Measurements from ENCODE around the gene AP4M1. TPM values are rescaled to one million over a fixed set of nuclear protein-coding genes. Genes with fewer than 3 reads are reported as not detected.

Gene AP4M1
- total and polyA plus RNA-seq, 2 experiments from 2014 or later: 17.4 to 22.8 TPM

DNA sequence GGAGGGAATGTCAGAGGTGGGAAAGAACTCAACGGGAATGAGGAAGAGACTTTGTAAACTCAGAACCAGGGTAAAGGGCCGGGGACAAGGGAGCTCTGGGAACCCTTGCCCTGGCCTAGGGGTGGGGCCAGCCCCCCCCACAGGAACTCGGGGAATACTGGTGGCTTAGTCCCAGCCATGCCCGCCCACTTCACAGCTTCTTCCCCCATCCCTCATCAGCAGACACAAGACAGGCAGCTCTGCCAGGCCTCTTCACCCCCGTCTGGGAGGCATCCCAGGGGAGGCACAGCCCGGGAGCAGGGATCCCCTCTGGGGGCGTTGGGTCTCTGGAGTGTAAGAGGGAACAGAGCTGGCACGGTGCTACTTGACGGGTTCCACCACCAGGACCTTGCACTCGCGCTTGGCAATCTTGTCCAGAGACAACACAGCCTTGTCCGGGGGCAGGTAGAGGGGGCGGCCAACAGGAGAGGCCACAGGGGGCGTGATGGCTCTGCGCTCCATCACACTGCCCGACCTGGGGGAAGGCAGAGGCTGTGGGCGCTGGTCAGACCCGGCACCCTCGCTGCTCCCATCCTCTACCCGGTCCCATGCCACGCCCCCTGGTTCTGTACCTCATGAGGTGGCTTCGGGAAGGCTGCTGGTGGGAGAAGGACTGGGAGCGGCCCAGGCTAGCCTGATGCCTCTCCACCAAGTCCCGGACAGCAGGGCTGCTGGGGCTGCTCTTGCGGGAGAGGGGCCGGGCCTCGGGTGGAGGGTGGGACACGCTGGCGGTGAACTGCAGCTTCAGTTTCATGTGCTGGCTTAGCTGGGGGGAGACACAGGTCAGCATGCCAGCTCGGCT, 53.4 kb downstream of the AP4M1 start:
- DNase-seq (ENCODE audit: low spot score): peak; percentile 48
- 90% methylated on average over 24 of the region's 30 CpGs for WGBS (ENCODE audit: low lambda C conversion rate, missing lambda C conversion rate)
- peaks cover 15% of the 10 kb centered on the region for H3K4me1 ChIP-seq (ENCODE audit: insufficient read depth)

DNA sequence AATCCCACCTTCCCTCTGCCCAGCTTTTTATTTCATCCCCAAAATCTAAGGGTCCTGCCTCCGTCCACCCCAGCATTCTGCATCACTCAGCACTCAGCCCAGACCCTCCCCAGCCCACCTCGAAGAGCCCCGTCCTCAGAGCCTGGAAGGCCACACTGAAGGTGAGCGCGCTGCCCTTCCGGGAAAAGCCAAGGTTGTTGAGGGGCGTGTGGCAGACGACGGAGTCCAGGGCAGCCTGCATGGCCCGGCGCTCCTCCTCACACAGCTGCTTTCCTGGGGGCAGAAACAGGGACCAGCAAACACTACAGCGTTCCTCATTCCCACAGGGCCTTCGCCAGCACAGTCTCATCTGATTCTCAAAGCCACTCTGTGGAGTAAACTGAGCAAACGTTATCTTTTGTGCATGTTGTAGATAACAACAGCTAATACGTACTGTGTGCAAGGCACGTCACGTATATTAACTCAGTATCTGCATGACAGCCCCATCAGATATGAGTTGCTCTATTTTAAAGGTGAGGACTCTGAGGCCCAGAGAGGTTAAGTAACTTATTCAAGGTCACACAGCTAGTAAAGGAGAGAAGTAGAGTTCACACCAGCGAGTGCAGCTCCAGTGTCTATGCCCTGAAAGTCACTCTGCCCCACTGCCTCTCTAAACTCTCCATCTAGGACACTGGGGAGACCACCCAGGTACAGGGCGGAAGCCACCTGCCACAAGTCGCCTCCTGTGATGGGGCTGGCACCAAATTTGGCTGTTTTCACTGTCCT, 54.3 kb downstream of the AP4M1 start:
- Histone ChIP-seq H2AFZ (no peak overlapping the region), H3K27ac (peak overlapping the region; percentile 73)

More for the DNA sequence above, 53.4 kb downstream of the AP4M1 start:
- no peaks in the 10 kb centered on the region for H3K9me2 ChIP-seq (replicated peaks; ENCODE audit: insufficient read depth)
- H3K27me3 ChIP-seq: no peaks in the 10 kb centered on the region
- no peak overlapping the region for H3K4me2 ChIP-seq
- no peaks in the 10 kb centered on the region for H3K9me3 ChIP-seq (ENCODE audit: low read depth)
- H4K20me1 ChIP-seq (ENCODE audit: insufficient read depth, poor library complexity, severe bottlenecking): no peaks in the 10 kb centered on the region
- no peak for TF ChIP-seq EZH2 (IDR thresholded peaks at IDR 0.05; ENCODE audit: borderline replicate concordance)
- TF ChIP-seq, protein P1, sequence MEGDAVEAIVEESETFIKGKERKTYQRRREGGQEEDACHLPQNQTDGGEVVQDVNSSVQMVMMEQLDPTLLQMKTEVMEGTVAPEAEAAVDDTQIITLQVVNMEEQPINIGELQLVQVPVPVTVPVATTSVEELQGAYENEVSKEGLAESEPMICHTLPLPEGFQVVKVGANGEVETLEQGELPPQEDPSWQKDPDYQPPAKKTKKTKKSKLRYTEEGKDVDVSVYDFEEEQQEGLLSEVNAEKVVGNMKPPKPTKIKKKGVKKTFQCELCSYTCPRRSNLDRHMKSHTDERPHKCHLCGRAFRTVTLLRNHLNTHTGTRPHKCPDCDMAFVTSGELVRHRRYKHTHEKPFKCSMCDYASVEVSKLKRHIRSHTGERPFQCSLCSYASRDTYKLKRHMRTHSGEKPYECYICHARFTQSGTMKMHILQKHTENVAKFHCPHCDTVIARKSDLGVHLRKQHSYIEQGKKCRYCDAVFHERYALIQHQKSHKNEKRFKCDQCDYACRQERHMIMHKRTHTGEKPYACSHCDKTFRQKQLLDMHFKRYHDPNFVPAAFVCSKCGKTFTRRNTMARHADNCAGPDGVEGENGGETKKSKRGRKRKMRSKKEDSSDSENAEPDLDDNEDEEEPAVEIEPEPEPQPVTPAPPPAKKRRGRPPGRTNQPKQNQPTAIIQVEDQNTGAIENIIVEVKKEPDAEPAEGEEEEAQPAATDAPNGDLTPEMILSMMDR (IDR thresholded peaks at IDR 0.05; ENCODE audit: poor library complexity): no peak
- no peak overlapping the region for H3K4me3 ChIP-seq
- H3K79me2 ChIP-seq: peaks cover 39% of the 10 kb centered on the region
- no peak overlapping the region for H2AFZ ChIP-seq
- H3K27ac ChIP-seq: peak overlapping the region; percentile 73
- H3K36me3 ChIP-seq (replicated peaks; ENCODE audit: insufficient read depth, low read depth): no peaks in the 10 kb centered on the region

DNA sequence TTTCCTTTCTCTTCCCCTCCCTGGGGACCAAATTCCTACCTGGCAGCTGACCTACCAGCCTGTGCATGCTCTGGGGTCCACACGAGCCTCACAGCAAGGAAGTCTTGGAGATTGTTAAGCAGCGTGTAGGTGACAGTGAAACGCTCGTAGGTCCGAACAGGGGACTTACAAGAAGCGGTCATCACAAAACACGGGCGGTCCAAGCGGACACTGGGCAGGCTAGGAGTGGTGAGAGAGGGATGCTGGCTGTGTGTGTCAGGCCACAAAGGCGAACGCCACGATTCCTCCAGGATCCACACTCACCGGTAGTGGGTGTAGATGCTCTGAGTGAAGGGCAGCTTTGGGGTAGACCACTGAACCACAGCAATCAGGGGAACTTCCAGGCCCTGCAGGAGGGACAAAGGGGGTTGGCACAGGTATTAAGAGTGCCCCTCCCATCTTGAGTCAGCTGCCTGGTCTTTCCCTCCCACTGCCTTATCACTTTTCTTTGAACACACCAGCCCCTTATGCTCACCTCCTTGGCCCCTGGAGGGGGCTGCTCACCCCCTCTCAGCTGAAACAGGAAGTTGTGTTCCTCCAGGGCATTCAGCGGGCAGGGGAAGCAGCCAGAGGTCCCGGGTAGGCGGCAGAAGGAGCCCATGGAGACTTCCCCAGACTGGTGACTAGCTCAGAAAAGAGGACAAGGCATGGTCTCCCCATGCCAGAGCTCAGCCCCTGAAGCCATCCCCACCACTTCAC, 55.1 kb downstream of the AP4M1 start:
- Histone ChIP-seq H3K9me2 (replicated peaks; ENCODE audit: insufficient read depth) (no peaks in the 10 kb centered on the region), H3K9me3 (ENCODE audit: low read depth) (no peaks in the 10 kb centered on the region), H3K27me3 (no peaks in the 10 kb centered on the region), H3K27ac (peak overlapping the region; percentile 82), H3K36me3 (replicated peaks; ENCODE audit: insufficient read depth, low read depth) (no peaks in the 10 kb centered on the region), H3K4me2 (peak overlapping the region; percentile 100), H2AFZ (no peak overlapping the region), H4K20me1 (ENCODE audit: insufficient read depth, poor library complexity, severe bottlenecking) (no peaks in the 10 kb centered on the region), H3K79me2 (peaks cover 23% of the 10 kb centered on the region), H3K4me3 (no peak overlapping the region), H3K4me1 (ENCODE audit: insufficient read depth) (peaks cover 15% of the 10 kb centered on the region)
- TF ChIP-seq EZH2 (IDR thresholded peaks at IDR 0.05; ENCODE audit: borderline replicate concordance) (no peak), EZH2phosphoT487 (IDR thresholded peaks at IDR 0.05; ENCODE audit: low read depth, severe bottlenecking, unreplicated experiment) (no peak)
- TF ChIP-seq, protein P1 (IDR thresholded peaks at IDR 0.05; ENCODE audit: poor library complexity): no peak
- DNase-seq (ENCODE audit: low spot score): no peak
- 85% methylated on average over 16 of the region's 16 CpGs for WGBS (ENCODE audit: low lambda C conversion rate, missing lambda C conversion rate)

More for the DNA sequence above, 54.3 kb downstream of the AP4M1 start:
- no peaks in the 10 kb centered on the region for H3K9me3 ChIP-seq (ENCODE audit: low read depth)
- H3K4me1 ChIP-seq (ENCODE audit: insufficient read depth): peaks cover 15% of the 10 kb centered on the region
- no peak for DNase-seq (ENCODE audit: low spot score)
- no peaks in the 10 kb centered on the region for H3K27me3 ChIP-seq
- H4K20me1 ChIP-seq (ENCODE audit: insufficient read depth, poor library complexity, severe bottlenecking): no peaks in the 10 kb centered on the region
- peaks cover 30% of the 10 kb centered on the region for H3K79me2 ChIP-seq
- H3K36me3 ChIP-seq (replicated peaks; ENCODE audit: insufficient read depth, low read depth): no peaks in the 10 kb centered on the region
- no peak overlapping the region for H3K4me3 ChIP-seq
- TF ChIP-seq EZH2phosphoT487 (IDR thresholded peaks at IDR 0.05; ENCODE audit: low read depth, severe bottlenecking, unreplicated experiment) (no peak), EZH2 (IDR thresholded peaks at IDR 0.05; ENCODE audit: borderline replicate concordance) (no peak)
- TF ChIP-seq, protein P1 (IDR thresholded peaks at IDR 0.05; ENCODE audit: poor library complexity): no peak
- no peaks in the 10 kb centered on the region for H3K9me2 ChIP-seq (replicated peaks; ENCODE audit: insufficient read depth)
- WGBS (ENCODE audit: low lambda C conversion rate, missing lambda C conversion rate): 85% methylated on average over 20 of the region's 20 CpGs
- no peak overlapping the region for H3K4me2 ChIP-seq
